ENCODE measurements around the gene SEMA3F. TPM values are rescaled to one million over a fixed set of nuclear protein-coding genes. Genes with fewer than 3 reads are reported as not detected.
A peak's percentile ranks its signal among the peaks of the same experiment; 100 is the strongest.

SEMA3F gene
- total and polyA plus RNA-seq, 2 of the 4 experiments (the other 2 are of a cell fraction): 7.3 to 23.3 TPM

DNA sequence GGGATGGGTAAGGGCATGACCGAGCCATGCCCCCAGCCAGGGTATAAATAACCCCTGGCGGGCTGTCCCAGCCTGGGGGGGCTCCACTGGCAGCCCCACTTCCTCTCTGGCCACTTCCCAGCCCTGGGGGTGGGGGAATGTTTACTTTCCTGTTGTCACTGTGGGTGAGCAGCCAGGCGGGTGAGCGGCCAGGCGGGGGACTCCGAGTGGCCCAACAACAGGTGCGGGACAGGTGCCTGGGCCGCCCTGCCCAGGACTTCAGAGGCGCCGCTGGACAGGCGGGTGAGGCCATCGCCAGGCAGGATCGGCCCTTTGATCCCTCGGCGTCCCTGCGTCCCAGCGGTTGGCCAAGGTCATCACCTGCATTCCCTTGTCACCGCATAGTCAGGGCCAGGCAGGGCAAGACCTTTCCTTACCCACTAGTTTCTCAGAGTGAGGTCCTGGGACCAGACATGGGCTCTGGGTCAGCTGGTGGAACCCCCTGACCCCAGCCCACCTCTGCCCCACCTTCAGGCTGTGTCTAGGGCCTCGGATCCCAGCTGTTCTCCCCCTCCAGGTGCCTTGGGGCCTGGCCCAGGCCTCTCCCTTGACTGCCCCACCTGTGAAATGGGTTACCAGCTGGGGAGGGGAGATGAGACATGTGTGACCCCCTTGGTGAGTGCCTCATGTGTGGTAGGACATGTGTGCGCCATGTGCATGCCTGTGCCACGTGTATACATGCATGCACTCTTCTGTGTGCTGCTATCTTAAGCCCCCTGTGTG, 16.6 kb downstream of the SEMA3F start:
- in situ Hi-C loops (cut with MboI; ENCODE audit: low sequenced_read_pairs) (no loop called here), intact Hi-C loops (cut with micrococcal nuclease) (no loop called here), dilution Hi-C loops (cut with HindIII; ENCODE audit: low sequenced_read_pairs, unreplicated experiment) (no loop called here)
- peak overlapping the region in 1 of 2 experiments; percentile 99; a peak in 2 of 4 replicates for H4K8ac ChIP-seq (ENCODE audit: low read depth in 2 of 2, low read length in 2 of 2)
- peaks cover 22% of the 10 kb centered on the region for H3K36me3 ChIP-seq (ENCODE audit: control insufficient read depth, insufficient read depth, low read length)
- H2AK9ac ChIP-seq (replicated peaks; ENCODE audit: low read depth, low read length, poor library complexity): peak overlapping the region; percentile 35
- H4K91ac ChIP-seq (ENCODE audit: insufficient read depth, low read depth, low read length): peak overlapping the region; percentile 23; the same call in 1 of the 2 replicates
- H3K4me2 ChIP-seq (ENCODE audit: low read depth, low read length): no peak overlapping the region
- H2AFZ ChIP-seq (replicated peaks; ENCODE audit: low read length, poor library complexity): peak overlapping the region; percentile 38
- H4K20me1 ChIP-seq (ENCODE audit: insufficient read depth, low read length): no peaks in the 10 kb centered on the region; the same call in 1 of the 2 replicates
- H2BK5ac ChIP-seq (ENCODE audit: low read depth, low read length, poor library complexity, severe bottlenecking): peak overlapping the region; percentile 97
- no peaks in the 10 kb centered on the region for H3K27me3 ChIP-seq (ENCODE audit: control insufficient read depth, insufficient read depth, low read length)
- H3K9ac ChIP-seq (ENCODE audit: low read depth, low read length): no peak overlapping the region
- no peak overlapping the region for H3K14ac ChIP-seq (replicated peaks; ENCODE audit: low read depth, low read length)
- H3K18ac ChIP-seq (ENCODE audit: low read depth, low read length): no peak overlapping the region
- no peak overlapping the region for H3K56ac ChIP-seq (ENCODE audit: extremely low read depth, insufficient read depth, low read length)
- DNase-seq (no peak), ATAC-seq (ENCODE audit: low read depth) (no peak)
- no peak overlapping the region; the same call in 1 of the 2 replicates for H3K27ac ChIP-seq (ENCODE audit: insufficient read depth, low read length)
- no peak overlapping the region for H3K4me3 ChIP-seq (ENCODE audit: insufficient read depth, low read depth, low read length)
- no peak overlapping the region for H4K5ac ChIP-seq (ENCODE audit: low read depth, low read length)
- no peak overlapping the region for H3K23ac ChIP-seq (ENCODE audit: low read depth, low read length)
- no TSS peak for BruUV-seq (replicated peaks)
- ChIA-PET POLR2A (ENCODE audit: unreplicated experiment) (no interaction called here), CTCF (interaction anchor here (0.5 to 1.1 kb wide), 2 partner anchors 17 to 560 kb away, joined by 3 to 5 read pairs; no protein-coding TSS in a partner anchor)
- peaks cover 9 to 67% of the 10 kb centered on the region in 2 experiments for H3K79me1 ChIP-seq (ENCODE audit: low read depth in 1 of 2, low read length in 2 of 2)
- 0 out of 2 replicates have a peak overlapping the region, but pooled peaks have one; percentile 30 for H2BK20ac ChIP-seq (ENCODE audit: low read depth, low read length)
- no peaks in the 10 kb centered on the region for H3K9me3 ChIP-seq (ENCODE audit: control insufficient read depth, insufficient read depth, low read length)
- H3K9me1 ChIP-seq (ENCODE audit: insufficient read depth, low read length): peaks cover 21% of the 10 kb centered on the region
- H2AK5ac ChIP-seq (ENCODE audit: low read depth, low read length): peak overlapping the region; percentile 67
- H2BK15ac ChIP-seq (ENCODE audit: low read depth, low read length): peak overlapping the region; percentile 78; the same call in 1 of the 3 replicates
- WGBS, 2 experiments (ENCODE audit: extremely low coverage in 2 of 2, insufficient read length in 1 of 2): 83% methylated on average over 12 of the region's 21 CpGs; no CpG with 5 or more reads in 1 of the 2 experiments
- H3K4me1 ChIP-seq (ENCODE audit: control insufficient read depth, insufficient read depth, low read length): peaks cover 25% of the 10 kb centered on the region
- H3K4ac ChIP-seq (ENCODE audit: low read depth, low read length): peak overlapping the region; percentile 90
- peak overlapping the region; percentile 92; the same call in 1 of the 2 replicates for H2BK120ac ChIP-seq (ENCODE audit: low read depth, low read length)
- TF ChIP-seq BHLHE40 (IDR thresholded peaks at IDR 0.05; ENCODE audit: low read depth, low read length): no peak
- no peak for TF ChIP-seq MAZ (IDR thresholded peaks at IDR 0.05; ENCODE audit: borderline replicate concordance, low read depth, low read length)
- no peak for TF ChIP-seq RFX5 (IDR thresholded peaks at IDR 0.05; ENCODE audit: low read depth, low read length)
- TF ChIP-seq CHD1 (IDR thresholded peaks at IDR 0.05; ENCODE audit: low read depth, low read length): no peak
- TF ChIP-seq RAD21 (IDR thresholded peaks at IDR 0.05; ENCODE audit: low read length): no peak
- no peak for TF ChIP-seq MXI1 (IDR thresholded peaks at IDR 0.05; ENCODE audit: borderline replicate concordance, low read depth, low read length)
- no peak for TF ChIP-seq RCOR1 (IDR thresholded peaks at IDR 0.05; ENCODE audit: insufficient replicate concordance, low read length)
- TF ChIP-seq, protein P1, sequence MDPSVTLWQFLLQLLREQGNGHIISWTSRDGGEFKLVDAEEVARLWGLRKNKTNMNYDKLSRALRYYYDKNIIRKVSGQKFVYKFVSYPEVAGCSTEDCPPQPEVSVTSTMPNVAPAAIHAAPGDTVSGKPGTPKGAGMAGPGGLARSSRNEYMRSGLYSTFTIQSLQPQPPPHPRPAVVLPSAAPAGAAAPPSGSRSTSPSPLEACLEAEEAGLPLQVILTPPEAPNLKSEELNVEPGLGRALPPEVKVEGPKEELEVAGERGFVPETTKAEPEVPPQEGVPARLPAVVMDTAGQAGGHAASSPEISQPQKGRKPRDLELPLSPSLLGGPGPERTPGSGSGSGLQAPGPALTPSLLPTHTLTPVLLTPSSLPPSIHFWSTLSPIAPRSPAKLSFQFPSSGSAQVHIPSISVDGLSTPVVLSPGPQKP (IDR thresholded peaks at IDR 0.05; ENCODE audit: borderline replicate concordance, low read depth, low read length): no peak
- no peak for TF ChIP-seq POLR2A (IDR thresholded peaks at IDR 0.05; ENCODE audit: low read depth, low read length)
- no peak for TF ChIP-seq SMC3 (IDR thresholded peaks at IDR 0.05; ENCODE audit: low read depth, low read length)
- TF ChIP-seq NFE2L2 (IDR thresholded peaks at IDR 0.05; ENCODE audit: low read depth, low read length): no peak
- no peak for TF ChIP-seq CEBPB (IDR thresholded peaks at IDR 0.05; ENCODE audit: low read depth, low read length)
- no peak for TF ChIP-seq FOS (IDR thresholded peaks at IDR 0.05; ENCODE audit: low read depth, low read length)
- no peak for TF ChIP-seq USF2 (IDR thresholded peaks at IDR 0.05; ENCODE audit: low read depth, low read length)
- TF ChIP-seq MAFK (IDR thresholded peaks at IDR 0.05; ENCODE audit: low read depth, low read length): no peak
